ENCODE results near the gene MUC6.

MUC6 gene

GRCh38 chr11:1082346-1082727 lies 45.8 kb upstream of the MUC6 start:
- TF ChIP-seq CTCF (IDR thresholded peaks at IDR 0.05; ENCODE audit: control insufficient read depth, extremely low read depth, insufficient read depth), result no peak
- no peak overlapping the region for H3K4me3 ChIP-seq (ENCODE audit: low read depth, low read length)
- no peak for DNase-seq (ENCODE audit: low read depth)

GRCh38 chr11:1081601-1082311 lies 45.2 kb upstream of the MUC6 start:
- TF ChIP-seq CTCF (IDR thresholded peaks at IDR 0.05; ENCODE audit: control insufficient read depth, extremely low read depth, insufficient read depth), result no peak
- no peak overlapping the region for H3K4me3 ChIP-seq (ENCODE audit: low read depth, low read length)
- DNase-seq (ENCODE audit: low read depth), result no peak

GRCh38 chr11:1078191-1078601 lies 41.7 kb upstream of the MUC6 start:
- DNase-seq (ENCODE audit: low read depth), result no peak
- no peak for TF ChIP-seq CTCF (IDR thresholded peaks at IDR 0.05; ENCODE audit: control insufficient read depth, extremely low read depth, insufficient read depth)
- H3K4me3 ChIP-seq (ENCODE audit: low read depth, low read length), result no peak overlapping the region

GRCh38 chr11:1077417-1078119 lies 41.0 kb upstream of the MUC6 start:
- no peak overlapping the region for H3K4me3 ChIP-seq (ENCODE audit: low read depth, low read length)
- no peak for TF ChIP-seq CTCF (IDR thresholded peaks at IDR 0.05; ENCODE audit: control insufficient read depth, extremely low read depth, insufficient read depth)
- no peak for DNase-seq (ENCODE audit: low read depth)

- TF ChIP-seq CTCF (IDR thresholded peaks at IDR 0.05; ENCODE audit: control insufficient read depth, extremely low read depth, insufficient read depth), result no peak
- DNase-seq (ENCODE audit: low read depth), result no peak
These were observed 40.5 kb upstream of the MUC6 start for GRCh38 chr11:1077033-1077416.

GRCh38 chr11:1076061-1076665 lies 39.6 kb upstream of the MUC6 start:
- no peak for TF ChIP-seq CTCF (IDR thresholded peaks at IDR 0.05; ENCODE audit: control insufficient read depth, extremely low read depth, insufficient read depth)
- DNase-seq (ENCODE audit: low read depth), result no peak
- H3K4me3 ChIP-seq (ENCODE audit: low read depth, low read length), result no peak overlapping the region

More at GRCh38 chr11:1077033-1077416, 40.5 kb upstream of the MUC6 start:
- no peak overlapping the region for H3K4me3 ChIP-seq (ENCODE audit: low read depth, low read length)
